ENCODE measurements around the gene FUS. TPM values are rescaled to one million over a fixed set of nuclear protein-coding genes. Genes with fewer than 3 reads are reported as not detected.

Gene FUS
- total and polyA plus RNA-seq, 2 of the 13 experiments (the other 11 are each of a cell fraction or from before 2014, with no cell fraction given), result 68.1 to 168 TPM

DNA sequence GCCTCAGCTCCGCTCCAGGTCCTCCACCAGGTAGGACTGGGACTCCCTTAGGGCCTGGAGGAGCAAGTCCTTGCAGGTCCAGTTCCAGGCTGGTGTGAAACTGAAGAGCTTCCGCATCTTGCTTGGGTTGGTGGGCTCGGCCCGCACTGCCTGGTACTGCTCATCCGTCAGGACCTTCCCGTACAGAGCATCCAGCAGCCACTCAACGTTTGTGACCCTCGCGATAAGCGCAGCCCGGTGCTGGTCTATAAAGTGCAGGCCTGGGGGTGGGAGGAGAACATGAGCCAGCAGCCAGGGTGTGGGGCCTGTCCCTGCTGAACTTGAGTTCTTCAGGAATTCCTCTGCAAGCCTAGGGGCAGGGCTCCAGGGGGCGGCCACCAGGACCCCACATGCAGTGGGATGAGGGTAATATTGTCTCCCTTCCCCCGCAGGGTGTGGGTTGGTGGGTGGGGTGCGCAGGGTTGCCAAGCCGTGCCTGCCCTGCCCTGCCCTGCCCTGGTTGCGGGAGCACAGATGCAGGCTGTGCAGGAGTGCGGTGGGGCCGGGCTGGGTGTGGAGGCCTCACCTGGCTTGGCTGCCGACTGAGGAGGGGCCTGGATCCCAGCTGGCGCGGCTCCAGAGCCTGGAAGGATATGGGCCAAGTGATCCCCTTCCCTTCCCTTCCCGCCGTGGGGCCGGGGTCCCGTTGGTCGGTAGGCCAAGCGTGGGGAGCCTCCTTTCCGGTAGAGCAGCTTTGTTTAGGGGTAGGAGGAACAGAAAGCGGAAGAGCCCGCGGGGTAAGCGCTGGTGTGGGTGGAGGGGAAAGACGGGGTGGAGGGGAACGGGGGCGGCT is 21.9 kb downstream of the FUS start (continued):
- TF ChIP-seq, protein P1, sequence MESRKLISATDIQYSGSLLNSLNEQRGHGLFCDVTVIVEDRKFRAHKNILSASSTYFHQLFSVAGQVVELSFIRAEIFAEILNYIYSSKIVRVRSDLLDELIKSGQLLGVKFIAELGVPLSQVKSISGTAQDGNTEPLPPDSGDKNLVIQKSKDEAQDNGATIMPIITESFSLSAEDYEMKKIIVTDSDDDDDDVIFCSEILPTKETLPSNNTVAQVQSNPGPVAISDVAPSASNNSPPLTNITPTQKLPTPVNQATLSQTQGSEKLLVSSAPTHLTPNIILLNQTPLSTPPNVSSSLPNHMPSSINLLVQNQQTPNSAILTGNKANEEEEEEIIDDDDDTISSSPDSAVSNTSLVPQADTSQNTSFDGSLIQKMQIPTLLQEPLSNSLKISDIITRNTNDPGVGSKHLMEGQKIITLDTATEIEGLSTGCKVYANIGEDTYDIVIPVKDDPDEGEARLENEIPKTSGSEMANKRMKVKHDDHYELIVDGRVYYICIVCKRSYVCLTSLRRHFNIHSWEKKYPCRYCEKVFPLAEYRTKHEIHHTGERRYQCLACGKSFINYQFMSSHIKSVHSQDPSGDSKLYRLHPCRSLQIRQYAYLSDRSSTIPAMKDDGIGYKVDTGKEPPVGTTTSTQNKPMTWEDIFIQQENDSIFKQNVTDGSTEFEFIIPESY (CRISPR knock-in tag; IDR thresholded peaks at IDR 0.05), result 0 out of 2 replicates have a peak, but pooled peaks have one; percentile 29
- TF ChIP-seq, protein P2, sequence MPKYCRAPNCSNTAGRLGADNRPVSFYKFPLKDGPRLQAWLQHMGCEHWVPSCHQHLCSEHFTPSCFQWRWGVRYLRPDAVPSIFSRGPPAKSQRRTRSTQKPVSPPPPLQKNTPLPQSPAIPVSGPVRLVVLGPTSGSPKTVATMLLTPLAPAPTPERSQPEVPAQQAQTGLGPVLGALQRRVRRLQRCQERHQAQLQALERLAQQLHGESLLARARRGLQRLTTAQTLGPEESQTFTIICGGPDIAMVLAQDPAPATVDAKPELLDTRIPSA (CRISPR knock-in tag; IDR thresholded peaks at IDR 0.05; ENCODE audit: borderline replicate concordance), result no peak
- TF ChIP-seq KDM5B (CRISPR knock-in tag; IDR thresholded peaks at IDR 0.05; ENCODE audit: borderline replicate concordance), result peak; percentile 64
- TF ChIP-seq NFKB2 (CRISPR knock-in tag; IDR thresholded peaks at IDR 0.05; ENCODE audit: borderline replicate concordance), result no peak
- TF ChIP-seq HES4 (CRISPR knock-in tag; IDR thresholded peaks at IDR 0.05; ENCODE audit: borderline replicate concordance), result no peak; the same call in 1 of the 2 replicates
- TF ChIP-seq, protein P3, sequence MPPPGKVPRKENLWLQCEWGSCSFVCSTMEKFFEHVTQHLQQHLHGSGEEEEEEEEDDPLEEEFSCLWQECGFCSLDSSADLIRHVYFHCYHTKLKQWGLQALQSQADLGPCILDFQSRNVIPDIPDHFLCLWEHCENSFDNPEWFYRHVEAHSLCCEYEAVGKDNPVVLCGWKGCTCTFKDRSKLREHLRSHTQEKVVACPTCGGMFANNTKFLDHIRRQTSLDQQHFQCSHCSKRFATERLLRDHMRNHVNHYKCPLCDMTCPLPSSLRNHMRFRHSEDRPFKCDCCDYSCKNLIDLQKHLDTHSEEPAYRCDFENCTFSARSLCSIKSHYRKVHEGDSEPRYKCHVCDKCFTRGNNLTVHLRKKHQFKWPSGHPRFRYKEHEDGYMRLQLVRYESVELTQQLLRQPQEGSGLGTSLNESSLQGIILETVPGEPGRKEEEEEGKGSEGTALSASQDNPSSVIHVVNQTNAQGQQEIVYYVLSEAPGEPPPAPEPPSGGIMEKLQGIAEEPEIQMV (CRISPR knock-in tag; IDR thresholded peaks at IDR 0.05; ENCODE audit: low read depth), result no peak
- no peak for TF ChIP-seq SOX13 (IDR thresholded peaks at IDR 0.05)
- TF ChIP-seq SOX13 (CRISPR knock-in tag; conservative IDR thresholded peaks at IDR 0.05 in 1 of 2, IDR thresholded peaks at IDR 0.05 in 1 of 2), result no peak
- TF ChIP-seq, protein P4, sequence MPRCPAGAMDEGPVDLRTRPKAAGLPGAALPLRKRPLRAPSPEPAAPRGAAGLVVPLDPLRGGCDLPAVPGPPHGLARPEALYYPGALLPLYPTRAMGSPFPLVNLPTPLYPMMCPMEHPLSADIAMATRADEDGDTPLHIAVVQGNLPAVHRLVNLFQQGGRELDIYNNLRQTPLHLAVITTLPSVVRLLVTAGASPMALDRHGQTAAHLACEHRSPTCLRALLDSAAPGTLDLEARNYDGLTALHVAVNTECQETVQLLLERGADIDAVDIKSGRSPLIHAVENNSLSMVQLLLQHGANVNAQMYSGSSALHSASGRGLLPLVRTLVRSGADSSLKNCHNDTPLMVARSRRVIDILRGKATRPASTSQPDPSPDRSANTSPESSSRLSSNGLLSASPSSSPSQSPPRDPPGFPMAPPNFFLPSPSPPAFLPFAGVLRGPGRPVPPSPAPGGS (CRISPR knock-in tag; IDR thresholded peaks at IDR 0.05), result 0 out of 2 replicates have a peak, but pooled peaks have one; percentile 13
- peak; percentile 31; the same call in 1 of the 2 replicates for TF ChIP-seq RBFOX2 (IDR thresholded peaks at IDR 0.05; ENCODE audit: low read depth, low read length)
- no peak for TF ChIP-seq ETV5 (CRISPR knock-in tag; IDR thresholded peaks at IDR 0.05; ENCODE audit: borderline replicate concordance)
- TF ChIP-seq, protein P5, sequence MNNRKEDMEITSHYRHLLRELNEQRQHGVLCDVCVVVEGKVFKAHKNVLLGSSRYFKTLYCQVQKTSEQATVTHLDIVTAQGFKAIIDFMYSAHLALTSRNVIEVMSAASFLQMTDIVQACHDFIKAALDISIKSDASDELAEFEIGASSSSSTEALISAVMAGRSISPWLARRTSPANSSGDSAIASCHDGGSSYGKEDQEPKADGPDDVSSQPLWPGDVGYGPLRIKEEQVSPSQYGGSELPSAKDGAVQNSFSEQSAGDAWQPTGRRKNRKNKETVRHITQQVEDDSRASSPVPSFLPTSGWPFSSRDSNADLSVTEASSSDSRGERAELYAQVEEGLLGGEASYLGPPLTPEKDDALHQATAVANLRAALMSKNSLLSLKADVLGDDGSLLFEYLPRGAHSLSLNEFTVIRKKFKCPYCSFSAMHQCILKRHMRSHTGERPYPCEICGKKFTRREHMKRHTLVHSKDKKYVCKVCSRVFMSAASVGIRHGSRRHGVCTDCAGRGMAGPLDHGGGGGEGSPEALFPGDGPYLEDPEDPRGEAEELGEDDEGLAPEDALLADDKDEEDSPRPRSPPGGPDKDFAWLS (CRISPR knock-in tag; IDR thresholded peaks at IDR 0.05; ENCODE audit: borderline replicate concordance), result no peak
- TF ChIP-seq RFX3 (CRISPR knock-in tag; IDR thresholded peaks at IDR 0.05), result no peak
- no peak for TF ChIP-seq CBFB (CRISPR knock-in tag; IDR thresholded peaks at IDR 0.05)
- TF ChIP-seq ZNF143 (CRISPR knock-in tag; IDR thresholded peaks at IDR 0.05), result no peak
- TF ChIP-seq KMT2A (CRISPR knock-in tag; IDR thresholded peaks at IDR 0.05), result no peak
- TF ChIP-seq ZBTB38 (CRISPR knock-in tag; IDR thresholded peaks at IDR 0.05), result peak; percentile 27; the same call in 1 of the 2 replicates
- no peak for TF ChIP-seq PAF1 (CRISPR knock-in tag; IDR thresholded peaks at IDR 0.05)

All from HepG2 (cell line).